Fibroblast of villous mesenchyme (primary cell): Measurements from ENCODE around the gene ADAMTSL5. TPM values are rescaled to one million over a fixed set of nuclear protein-coding genes. Genes with fewer than 3 reads are reported as not detected.

Experiments used
- DNase-seq: peaks from one replicate; pipeline ENCODE4 v3.0.0-alpha.2; 2010; ENCODE audit warnings: low read depth
- H3K4me3 ChIP-seq: 2 replicates; pipeline ENCODE4 v1.5.1; 2011; ENCODE audit warnings: low read depth, mild to moderate bottlenecking, low read length
- CTCF ChIP-seq: IDR thresholded peaks from 2 replicates; pipeline ENCODE4 v1.5.1; 2012; ENCODE audit warnings: low read depth, mild to moderate bottlenecking, low read length; ENCODE audit not compliant: insufficient read depth
- total RNA-seq: library from RNA; depleted of rRNA; stranded (reverse); fragments of >200 nt; gene quantifications from 2 replicates; pipeline ENCODE4 v1.2.3, GENCODE V29; 2012

Gene ADAMTSL5
- total RNA-seq, 1 donor = 6.9 TPM

DNA sequence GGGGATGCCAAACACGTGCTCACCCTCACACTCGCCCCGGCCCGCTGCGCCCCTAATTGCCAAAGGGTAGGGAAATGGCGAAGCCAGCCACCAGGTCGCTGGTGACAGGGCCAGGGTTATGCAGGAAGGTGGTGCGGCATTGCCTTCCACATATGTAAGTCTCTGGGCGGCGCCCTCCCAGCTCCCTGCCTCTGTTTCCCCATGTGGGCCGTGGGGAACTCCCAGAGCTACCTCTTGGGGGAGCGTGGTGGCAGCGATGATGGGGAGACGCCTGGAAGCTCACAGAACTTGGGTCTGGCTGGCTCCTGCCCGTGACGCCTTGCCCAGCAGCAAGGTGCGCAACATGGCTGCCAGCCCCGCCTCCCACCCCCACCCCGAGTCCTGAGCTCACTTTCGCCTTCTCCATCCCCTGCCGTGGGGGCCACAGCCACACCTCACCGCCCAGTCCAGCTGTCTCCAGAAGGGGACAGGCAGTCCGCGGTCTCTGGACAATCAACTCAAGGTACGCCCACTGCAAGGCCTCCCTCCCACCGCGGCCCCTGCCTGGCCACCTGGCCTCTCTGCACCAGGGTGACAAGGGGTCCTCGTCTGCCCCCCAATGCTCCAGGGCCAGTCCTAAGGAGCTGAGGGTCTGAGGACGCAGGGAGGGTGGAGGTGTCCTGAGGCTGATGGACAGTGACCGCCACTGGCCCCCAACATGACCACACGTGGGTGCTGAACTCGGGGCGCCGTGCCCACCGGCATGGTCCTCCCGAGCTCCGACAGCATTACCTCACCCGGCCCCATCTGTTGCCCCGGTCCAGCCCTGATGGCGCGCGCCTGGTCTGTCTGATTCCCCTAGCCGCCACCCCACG is 40.4 kb downstream of the ADAMTSL5 start:
- DNase-seq = no peak
- no peak for TF ChIP-seq CTCF
- no peak overlapping the region for H3K4me3 ChIP-seq

DNA sequence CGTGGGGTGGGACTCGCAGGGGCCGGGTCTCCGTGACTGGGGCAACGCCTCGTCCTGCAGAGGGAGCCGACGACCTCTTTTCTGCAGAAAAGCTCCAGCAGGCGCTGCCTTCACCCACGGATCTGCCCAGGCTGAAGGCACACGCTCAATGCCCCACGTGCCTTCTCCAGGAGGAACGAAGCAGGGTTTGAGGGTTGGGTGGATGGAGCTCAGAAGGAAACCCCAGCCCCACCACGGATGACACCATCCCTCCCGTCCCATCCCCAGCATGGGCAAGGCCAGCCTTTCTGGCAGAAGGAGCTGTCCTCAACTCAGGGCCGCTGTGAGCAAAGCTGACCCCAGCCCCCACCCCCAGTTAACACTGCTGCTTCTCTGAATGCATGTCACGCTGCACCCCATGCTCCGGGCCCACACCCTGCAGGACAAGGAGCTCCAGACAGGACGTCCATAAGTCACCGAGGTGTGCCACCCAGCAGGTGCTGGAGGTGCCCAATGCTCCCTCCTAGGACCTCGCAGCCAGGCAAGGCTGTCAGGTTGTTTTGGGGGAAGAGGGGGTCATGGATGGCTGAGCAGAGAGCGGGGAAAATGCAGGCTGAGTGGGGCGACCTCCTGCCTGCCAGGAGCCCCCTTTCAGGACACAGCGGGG is 41.2 kb downstream of the ADAMTSL5 start:
- TF ChIP-seq CTCF = no peak
- H3K4me3 ChIP-seq = no peak overlapping the region
- DNase-seq = no peak

GRCh38 chr19:1471010-1471514 is 41.8 kb downstream of the ADAMTSL5 start:
- DNase-seq = peak; percentile 16
- H3K4me3 ChIP-seq = peak overlapping the region; percentile 49
- no peak for TF ChIP-seq CTCF

GRCh38 chr19:1470305-1471009 is 42.4 kb downstream of the ADAMTSL5 start:
- DNase-seq = peak; percentile 51
- peak overlapping the region; percentile 49 for H3K4me3 ChIP-seq
- TF ChIP-seq CTCF = no peak

GRCh38 chr19:1470055-1470304 is 42.8 kb downstream of the ADAMTSL5 start:
- H3K4me3 ChIP-seq = peak overlapping the region; percentile 49
- TF ChIP-seq CTCF = no peak
- no peak for DNase-seq

- TF ChIP-seq CTCF = no peak
- peak overlapping the region; percentile 49 for H3K4me3 ChIP-seq
- peak; percentile 14 for DNase-seq
These were observed 43.4 kb downstream of the ADAMTSL5 start for GRCh38 chr19:1469255-1470054.
